H9 (cell line): ENCODE results near the gene SLC44A2. TPM values are rescaled to one million over a fixed set of nuclear protein-coding genes. Genes with fewer than 3 reads are reported as not detected.

Experiments used
- DNase-seq: peaks from one replicate; pipeline ENCODE4 v3.0.0-alpha.2; 2017
- H2AFZ ChIP-seq: one replicate; pipeline ENCODE4 v1.6.1; 2013; ENCODE audit warnings: mild to moderate bottlenecking, low read length, control low read depth, moderate library complexity
- H2AK5ac ChIP-seq: 2 replicates; pipeline ENCODE4 v1.6.1; 2013; ENCODE audit warnings: low read length, control low read depth, mixed read lengths; ENCODE audit not compliant: insufficient read length
- H2BK120ac ChIP-seq: one replicate; pipeline ENCODE4 v1.6.1; 2013; ENCODE audit warnings: low read depth, mild to moderate bottlenecking, low read length, control low read depth, inconsistent platforms; ENCODE audit not compliant: poor library complexity, severe bottlenecking
- H2BK12ac ChIP-seq: 2 replicates; pipeline ENCODE4 v1.6.1; 2013; ENCODE audit warnings: low read length, control low read depth, mixed read lengths, low read depth; ENCODE audit not compliant: insufficient read length
- H2BK15ac ChIP-seq: 2 replicates; pipeline ENCODE4 v1.6.1; 2013; ENCODE audit warnings: low read depth, low read length, control low read depth
- H2BK20ac ChIP-seq: one replicate; pipeline ENCODE4 v1.6.1; 2013; ENCODE audit warnings: low read depth, mild to moderate bottlenecking, low read length, control low read depth, inconsistent platforms; ENCODE audit not compliant: poor library complexity, severe bottlenecking
- H2BK5ac ChIP-seq: 2 replicates; pipeline ENCODE4 v1.6.1; 2013; ENCODE audit warnings: low read length, control low read depth, mixed read lengths; ENCODE audit not compliant: insufficient read length
- H3K14ac ChIP-seq: 2 replicates; pipeline ENCODE4 v1.6.1; 2013; ENCODE audit warnings: low read length, control low read depth; ENCODE audit not compliant: insufficient read depth
- H3K18ac ChIP-seq: 2 replicates; pipeline ENCODE4 v1.6.1; 2013; ENCODE audit warnings: low read depth, mild to moderate bottlenecking, mixed read lengths, low read length, control low read depth; ENCODE audit not compliant: insufficient read length
- H3K23ac ChIP-seq: 2 replicates; pipeline ENCODE4 v1.6.1; 2013; ENCODE audit warnings: low read length, control low read depth, mixed read lengths, low read depth; ENCODE audit not compliant: insufficient read length
- H3K23me2 ChIP-seq: 2 replicates; pipeline ENCODE4 v1.6.1; 2013; ENCODE audit warnings: low read depth, mild to moderate bottlenecking, mixed read lengths, low read length, control low read depth; ENCODE audit not compliant: insufficient read length, poor library complexity, severe bottlenecking
- H3K27ac ChIP-seq: 2 replicates; pipeline ENCODE4 v1.5.1; 2013; ENCODE audit warnings: low read length, control low read depth, mixed read lengths, low read depth; ENCODE audit not compliant: insufficient read length
- H3K27me3 ChIP-seq: 2 replicates; pipeline ENCODE4 v1.6.1; 2013; ENCODE audit warnings: low read length, control low read depth, inconsistent platforms; ENCODE audit not compliant: insufficient read depth
- H3K4ac ChIP-seq: 2 replicates; pipeline ENCODE4 v1.6.1; 2013; ENCODE audit warnings: low read depth, mild to moderate bottlenecking, control low read depth, inconsistent platforms, low read length, moderate library complexity
- H3K4me1 ChIP-seq: 2 replicates; pipeline ENCODE4 v1.6.1; 2013; ENCODE audit warnings: low read length, control low read depth, inconsistent platforms; ENCODE audit not compliant: insufficient read depth
- H3K4me2 ChIP-seq: 2 replicates; pipeline ENCODE4 v1.6.1; 2013; ENCODE audit warnings: low read length, control low read depth, mixed read lengths; ENCODE audit not compliant: insufficient read length, insufficient read depth
- H3K56ac ChIP-seq: 2 replicates; pipeline ENCODE4 v1.6.1; 2013; ENCODE audit warnings: low read depth, mild to moderate bottlenecking, mixed read lengths, low read length, control low read depth; ENCODE audit not compliant: insufficient read length
- H3K79me1 ChIP-seq: 2 replicates; pipeline ENCODE4 v1.6.1; 2013; ENCODE audit warnings: low read depth, mild to moderate bottlenecking, moderate library complexity, low read length, control low read depth, inconsistent platforms; ENCODE audit not compliant: insufficient read depth, poor library complexity, severe bottlenecking
- H3K79me2 ChIP-seq: 2 replicates; pipeline ENCODE4 v1.6.1; 2013; ENCODE audit warnings: low read length, control low read depth, inconsistent platforms; ENCODE audit not compliant: insufficient read depth
- H3K9ac ChIP-seq: 2 replicates; pipeline ENCODE4 v1.6.1; 2013; ENCODE audit warnings: low read length, control low read depth, mixed read lengths; ENCODE audit not compliant: insufficient read length; ENCODE audit errors: extremely low read depth
- H3K9me3 ChIP-seq: one replicate; pipeline ENCODE4 v1.6.1; 2013; ENCODE audit warnings: low read depth, low read length, inconsistent platforms; ENCODE audit not compliant: control insufficient read depth
- H3T11ph ChIP-seq: one replicate; pipeline ENCODE4 v1.6.1; 2013; ENCODE audit warnings: mild to moderate bottlenecking, low read length, control low read depth, inconsistent platforms
- H4K20me1 ChIP-seq: one replicate; pipeline ENCODE4 v1.6.1; 2013; ENCODE audit not compliant: control insufficient read depth, insufficient read length, insufficient read depth
- H4K5ac ChIP-seq: 2 replicates; pipeline ENCODE4 v1.6.1; 2013; ENCODE audit warnings: low read depth, mild to moderate bottlenecking, mixed read lengths, low read length, control low read depth; ENCODE audit not compliant: insufficient read length
- H4K8ac ChIP-seq: replicated peaks from 2 replicates; pipeline ENCODE4 v1.6.1; 2013; ENCODE audit warnings: low read length, control low read depth, mixed read lengths, low read depth; ENCODE audit not compliant: insufficient read length
- H4K91ac ChIP-seq: 2 replicates; pipeline ENCODE4 v1.6.1; 2013; ENCODE audit warnings: low read depth, mild to moderate bottlenecking, moderate library complexity, mixed read lengths, low read length, control low read depth; ENCODE audit not compliant: insufficient read length
- H3K27ac Mint-ChIP-seq, 3 experiments: 2 replicates in 2 of 3; 3 replicates in 1 of 3; pipeline ENCODE4 v1.8.0; 2020 to 2021; ENCODE audit warnings: mixed read lengths in 3 of 3, mild to moderate bottlenecking in 1 of 3, moderate library complexity in 1 of 3
- H3K27me3 Mint-ChIP-seq: 2 replicates; pipeline ENCODE4 v1.8.0; 2021; ENCODE audit warnings: low read depth, mild to moderate bottlenecking, moderate library complexity, mixed read lengths
- H3K36me3 Mint-ChIP-seq, 3 experiments: 2 replicates in 2 of 3; 3 replicates in 1 of 3; pipeline ENCODE4 v1.8.0; 2020 to 2021; ENCODE audit warnings: low read depth in 3 of 3, mixed read lengths in 3 of 3; ENCODE audit not compliant: insufficient read depth in 1 of 3
- H3K4me1 Mint-ChIP-seq, 2 experiments: 2 replicates each; pipeline ENCODE4 v1.8.0; 2020; ENCODE audit warnings: mixed read lengths in 2 of 2
- H3K4me3 Mint-ChIP-seq, 2 experiments: 2 replicates in 1 of 2; 3 replicates in 1 of 2; pipeline ENCODE4 v1.8.0; 2020 to 2021; ENCODE audit warnings: mild to moderate bottlenecking in 2 of 2, mixed read lengths in 2 of 2, moderate library complexity in 1 of 2
- H3K9me3 Mint-ChIP-seq, 2 experiments: 2 replicates in 1 of 2; 3 replicates in 1 of 2; pipeline ENCODE4 v1.8.0; 2020; ENCODE audit warnings: mild to moderate bottlenecking in 2 of 2, mixed read lengths in 2 of 2, moderate library complexity in 1 of 2
- WGBS: extraction: QIAGEN DNeasy Blood & Tissue Kit; methylation state at CpG from one replicate; pipeline ENCODE4 v1.1.7; 2013; ENCODE audit warnings: missing lambda C conversion rate, low lambda C conversion rate, mixed read lengths; ENCODE audit not compliant: insufficient read length; ENCODE audit errors: extremely low coverage; 5-methylcytosine and 5-hydroxymethylcytosine counted together
- total RNA-seq: library from RNA; stranded (reverse); gene quantifications from 2 replicates; pipeline ENCODE4 v1.2.1, GENCODE V29; 2021
- TF ChIP-seq, protein P1 (sequence below): fragments of 200-600 bp; sonication (generic); conservative IDR thresholded peaks from 3 replicates; pipeline ENCODE4 v1.8.0; 2021; ENCODE audit warnings: antibody characterized with exemption, mild to moderate bottlenecking

The SLC44A2 gene
- total RNA-seq, 1 experiment from 2014 or later = 121 TPM

DNA sequence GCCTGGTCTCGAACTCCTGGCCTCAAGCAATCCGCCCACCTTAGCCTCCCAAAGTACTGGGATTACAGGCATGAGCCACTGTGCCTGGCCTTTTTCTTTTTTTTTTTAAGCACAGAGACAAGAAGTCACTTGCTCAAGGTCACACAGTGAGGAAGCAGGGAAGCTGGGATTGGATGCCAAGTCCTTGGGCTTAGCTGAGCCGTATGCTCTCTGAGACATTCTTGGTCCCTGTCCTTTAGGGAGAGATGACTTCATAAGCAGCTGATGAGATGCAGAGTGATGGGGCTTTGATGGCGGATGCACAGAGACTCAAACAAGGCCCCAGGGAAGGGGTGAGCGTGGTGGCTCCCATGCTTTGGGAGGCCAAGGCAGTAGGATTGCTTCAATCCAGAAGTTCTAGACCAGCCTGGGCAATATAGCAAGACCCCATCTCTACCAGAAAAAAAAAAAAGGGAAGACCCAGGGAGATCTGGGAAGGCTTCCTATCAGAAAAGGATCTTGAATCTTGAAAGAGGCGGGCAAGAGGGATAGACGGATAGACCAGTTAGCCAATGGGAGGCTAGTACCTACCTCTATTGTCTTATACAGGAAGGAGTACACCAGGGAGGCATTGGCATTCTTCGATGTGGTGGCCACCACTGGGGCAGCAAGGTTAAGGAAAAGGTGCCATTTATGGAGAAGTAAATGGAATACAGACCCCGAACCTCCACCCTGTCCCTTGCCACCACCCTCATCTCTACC is 42.1 kb upstream of the SLC44A2 start:
- no peaks in the 10 kb centered on the region for H3K9me3 Mint-ChIP-seq
- Histone ChIP-seq H2BK5ac (no peak overlapping the region), H2BK120ac (no peak overlapping the region), H3K27me3 (no peaks in the 10 kb centered on the region), H3K9me3 (no peaks in the 10 kb centered on the region), H3K14ac (no peak overlapping the region), H3K79me2 (no peaks in the 10 kb centered on the region), H3K23me2 (no peaks in the 10 kb centered on the region), H3K23ac (no peak overlapping the region), H2AFZ (no peak overlapping the region), H2AK5ac (no peak overlapping the region), H3K4me2 (no peak overlapping the region), H3K18ac (no peak overlapping the region), H3K4ac (no peak overlapping the region), H2BK12ac (no peak overlapping the region), H4K91ac (no peak overlapping the region), H2BK20ac (no peak overlapping the region), H3K9ac (no peak overlapping the region), H3K4me1 (no peaks in the 10 kb centered on the region), H3T11ph (no peak overlapping the region), H3K79me1 (peaks cover 2% of the 10 kb centered on the region), H3K56ac (no peak overlapping the region), H2BK15ac (no peak overlapping the region), H4K20me1 (no peaks in the 10 kb centered on the region), H3K27ac (no peak overlapping the region), H4K5ac (no peak overlapping the region), H4K8ac (no peak overlapping the region)
- H3K4me3 Mint-ChIP-seq = no peak overlapping the region
- no peak for DNase-seq
- peaks cover 12 to 25% of the 10 kb centered on the region in 2 experiments for H3K4me1 Mint-ChIP-seq
- H3K36me3 Mint-ChIP-seq = peaks cover 12 to 54% (median 54%) of the 10 kb centered on the region in 3 experiments
- no CpG with 5 or more reads among the region's 9 CpGs for WGBS
- H3K27me3 Mint-ChIP-seq = peaks cover 5% of the 10 kb centered on the region; the same call in 1 of the 2 replicates
- H3K27ac Mint-ChIP-seq = no peak overlapping the region
- TF ChIP-seq, protein P1, sequence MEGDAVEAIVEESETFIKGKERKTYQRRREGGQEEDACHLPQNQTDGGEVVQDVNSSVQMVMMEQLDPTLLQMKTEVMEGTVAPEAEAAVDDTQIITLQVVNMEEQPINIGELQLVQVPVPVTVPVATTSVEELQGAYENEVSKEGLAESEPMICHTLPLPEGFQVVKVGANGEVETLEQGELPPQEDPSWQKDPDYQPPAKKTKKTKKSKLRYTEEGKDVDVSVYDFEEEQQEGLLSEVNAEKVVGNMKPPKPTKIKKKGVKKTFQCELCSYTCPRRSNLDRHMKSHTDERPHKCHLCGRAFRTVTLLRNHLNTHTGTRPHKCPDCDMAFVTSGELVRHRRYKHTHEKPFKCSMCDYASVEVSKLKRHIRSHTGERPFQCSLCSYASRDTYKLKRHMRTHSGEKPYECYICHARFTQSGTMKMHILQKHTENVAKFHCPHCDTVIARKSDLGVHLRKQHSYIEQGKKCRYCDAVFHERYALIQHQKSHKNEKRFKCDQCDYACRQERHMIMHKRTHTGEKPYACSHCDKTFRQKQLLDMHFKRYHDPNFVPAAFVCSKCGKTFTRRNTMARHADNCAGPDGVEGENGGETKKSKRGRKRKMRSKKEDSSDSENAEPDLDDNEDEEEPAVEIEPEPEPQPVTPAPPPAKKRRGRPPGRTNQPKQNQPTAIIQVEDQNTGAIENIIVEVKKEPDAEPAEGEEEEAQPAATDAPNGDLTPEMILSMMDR = no peak
